Endothelial cell of umbilical vein (primary cell): ENCODE results near the gene FAM83D. TPM values are rescaled to one million over a fixed set of nuclear protein-coding genes. Genes with fewer than 3 reads are reported as not detected.

Experiments
- BruUV-seq: library from RNA; stranded (reverse); fragments of 400-500 nt; replicated peaks from 2 replicates; lab custom pipeline; 2021; lab: Mats Ljungman, UMichigan
- CTCF ChIA-PET: fragments of 300-600, 350-600 bp; sonication (Branson Sonifier 250); formaldehyde crosslinking; loops from one replicate; lab custom pipeline; 2021; ENCODE audit warnings: antibody characterized with exemption, inconsistent platforms; lab: Charles Lee
- POLR2A ChIA-PET: fragments of 300-600, 350-600 bp; sonication (Branson Sonifier 250); formaldehyde crosslinking; loops from one replicate; lab custom pipeline; 2021; ENCODE audit warnings: antibody characterized with exemption, inconsistent platforms; lab: Charles Lee
- DNase-seq: peaks from one replicate; pipeline ENCODE4 v3.0.0-alpha.2; 2011; ENCODE audit warnings: low read depth, low spot score
- FAIRE-seq: peaks from 2 replicates; lab custom pipeline; 2011; peaks lifted over from hg19 to GRCh38; lab: Jason Lieb, UNC
- H2AFZ ChIP-seq: 2 replicates; pipeline ENCODE4 v1.6.0; 2012; ENCODE audit warnings: low read depth, low read length, control low read depth, inconsistent platforms
- H3K27ac ChIP-seq: 2 replicates; pipeline ENCODE4 v1.5.1; 2011; ENCODE audit warnings: low read depth, mild to moderate bottlenecking, control low read depth, low read length, moderate library complexity; ENCODE audit not compliant: insufficient read depth
- H3K27me3 ChIP-seq, 2 experiments: 2 replicates each; pipeline versions ENCODE4 v1.6.0 to v1.6.1; 2011; ENCODE audit warnings: low read length in 2 of 2, mixed read lengths in 1 of 2; ENCODE audit not compliant: control insufficient read depth in 2 of 2, insufficient read depth in 2 of 2
- H3K36me3 ChIP-seq, 2 experiments: 2 replicates in 1 of 2; 3 replicates in 1 of 2; pipeline ENCODE4 v1.5.1; 2011; ENCODE audit warnings: low read length in 2 of 2, mild to moderate bottlenecking in 1 of 2, moderate library complexity in 1 of 2; ENCODE audit not compliant: control insufficient read depth in 2 of 2, insufficient read depth in 2 of 2; ENCODE audit errors: extremely low read depth in 1 of 2
- H3K4me1 ChIP-seq: 3 replicates; pipeline ENCODE4 v1.5.1; 2011; ENCODE audit warnings: mild to moderate bottlenecking, low read length; ENCODE audit not compliant: control insufficient read depth, insufficient read depth; ENCODE audit errors: extremely low read depth
- H3K4me2 ChIP-seq: 2 replicates; pipeline ENCODE4 v1.6.1; 2011; ENCODE audit warnings: low read length, control low read depth, mixed read lengths; ENCODE audit not compliant: insufficient read depth
- H3K4me3 ChIP-seq, 3 experiments: fragments of 200-600 bp in 1 of 3; sonication (generic), shearing (Covaris generic) in 1 of 3; replicated peaks in 1 of 3; 2 replicates each; pipeline ENCODE4 v1.5.1; 2011 to 2016; ENCODE audit warnings: control low read depth in 3 of 3, low read length in 3 of 3, mild to moderate bottlenecking in 2 of 3, inconsistent platforms in 1 of 3, low read depth in 1 of 3, moderate library complexity in 1 of 3; ENCODE audit not compliant: insufficient read depth in 1 of 3
- H3K79me2 ChIP-seq: 2 replicates; pipeline ENCODE4 v1.6.0; 2012; ENCODE audit warnings: low read length, inconsistent platforms; ENCODE audit not compliant: control insufficient read depth, insufficient read depth
- H3K9ac ChIP-seq: replicated peaks from 2 replicates; pipeline ENCODE3; 2011; ENCODE audit warnings: low read length, control low read depth; ENCODE audit not compliant: insufficient read depth; ENCODE audit errors: extremely low read depth
- H3K9me1 ChIP-seq: replicated peaks from 3 replicates; pipeline ENCODE4 v1.6.0; 2011; ENCODE audit warnings: mild to moderate bottlenecking, low read length; ENCODE audit not compliant: control insufficient read depth, insufficient read depth; ENCODE audit errors: extremely low read depth
- H3K9me3 ChIP-seq: replicated peaks from 2 replicates; pipeline ENCODE4 v1.5.1; 2012; ENCODE audit warnings: low read length, inconsistent platforms; ENCODE audit not compliant: control insufficient read depth, insufficient read depth
- H4K20me1 ChIP-seq: replicated peaks from 2 replicates; pipeline ENCODE3; 2011; ENCODE audit warnings: mild to moderate bottlenecking, low read length; ENCODE audit not compliant: control insufficient read depth, insufficient read depth; ENCODE audit errors: extremely low read depth
- EZH2 ChIP-seq: IDR thresholded peaks from 2 replicates; pipeline ENCODE4 v1.6.1; 2012; ENCODE audit warnings: borderline replicate concordance, low read depth, mild to moderate bottlenecking, moderate library complexity, low read length, inconsistent platforms; ENCODE audit not compliant: severe bottlenecking
- GATA2 ChIP-seq: IDR thresholded peaks from 2 replicates; pipeline ENCODE4 v1.7.0; 2011; ENCODE audit warnings: low read depth, mild to moderate bottlenecking, moderate library complexity, mixed read lengths, low read length; ENCODE audit not compliant: insufficient read length, insufficient read depth
- MYC ChIP-seq: IDR thresholded peaks from one replicate; pipeline ENCODE4 v1.6.1; 2011; ENCODE audit warnings: mild to moderate bottlenecking, low read depth, low read length
- POLR2A ChIP-seq: IDR thresholded peaks from 2 replicates; pipeline ENCODE4 v1.6.1; 2012; ENCODE audit warnings: low read depth, mild to moderate bottlenecking, control low read depth, low read length
- POLR2AphosphoS5 ChIP-seq: IDR thresholded peaks from 2 replicates; pipeline ENCODE4 v1.6.1; 2012; ENCODE audit warnings: low read depth, mild to moderate bottlenecking, control low read depth, low read length, moderate library complexity; ENCODE audit not compliant: insufficient read depth
- dilution Hi-C: fragments of 300-500 bp; cut with MboI; formaldehyde crosslinking; loops from one replicate; pipeline ENCODE4 v1.15.0; 2019; ENCODE audit warnings: low sequenced_read_pairs; ENCODE audit not compliant: extremely low pct_ligation_motif_present
- intact Hi-C: fragments of 100-400 bp; cut with micrococcal nuclease; formaldehyde crosslinking; loops from one replicate; pipeline ENCODE4 v1.10.0; 2022
- polyA plus RNA-seq, 4 experiments: library from polyadenylated mRNA; depleted of rRNA in 3 of 4; stranded (reverse) in 3 of 4; unstranded in 1 of 4; fragments of >200 nt; gene quantifications; 2 replicates each; pipeline versions ENCODE4 v1.2.1 to v1.2.3, GENCODE V29; 2011 to 2012; ENCODE audit warnings: missing spikeins in 1 of 4
- total RNA-seq: library from RNA; stranded (reverse); gene quantifications from 2 replicates; pipeline ENCODE4 v1.2.3, GENCODE V29; 2021
- TF ChIP-seq, protein P1 (sequence below): IDR thresholded peaks from 2 replicates; pipeline ENCODE4 v1.6.1; 2011; ENCODE audit not compliant: insufficient read depth, insufficient read length
- TF ChIP-seq, protein P2 (sequence below), 2 donors: IDR thresholded peaks; 1 replicate in 1 of 2; 2 replicates in 1 of 2; pipeline ENCODE4 v1.5.1; 2011; ENCODE audit warnings: low read length in 2 of 2, mild to moderate bottlenecking in 2 of 2, moderate library complexity in 2 of 2, control low read depth in 1 of 2, inconsistent platforms in 1 of 2, low read depth in 1 of 2; ENCODE audit not compliant: insufficient read depth in 1 of 2; ENCODE audit errors: extremely low read depth in 1 of 2

FAM83D gene
- total and polyA plus RNA-seq, 2 donors (not counting 3 experiments of a cell fraction or from before 2014, with no cell fraction given): 41.0 to 46.0 TPM

DNA sequence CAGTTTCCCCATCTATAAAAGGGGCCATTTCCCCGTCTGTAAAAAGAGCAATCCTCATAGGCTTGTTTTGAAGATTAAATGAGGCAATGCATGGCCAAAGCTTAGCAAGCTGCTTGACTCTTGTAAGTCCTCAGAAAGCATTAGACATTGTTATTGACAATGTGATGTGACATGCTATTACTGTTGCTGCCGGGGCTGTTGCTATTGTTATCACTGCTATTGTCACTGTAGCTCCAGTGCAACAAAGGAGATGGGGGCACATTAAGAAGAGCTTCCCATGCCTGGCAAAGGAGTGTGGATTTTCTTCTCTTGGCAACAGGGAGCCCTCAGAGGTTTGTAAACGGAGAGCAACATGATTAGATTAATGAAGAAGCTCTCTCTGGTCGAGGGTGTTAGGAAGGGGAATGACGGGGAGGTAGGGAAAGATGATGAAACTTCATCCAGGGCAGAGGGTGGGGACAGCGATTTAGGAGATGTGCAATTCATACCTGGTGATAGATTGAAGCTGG, 33.1 kb upstream of the FAM83D start:
- no peak for FAIRE-seq
- CTCF ChIA-PET: interaction anchor here (0.6 to 2.9 kb wide), 28 partner anchors 10 to 245 kb away, joined by 3 to 17 read pairs (median 4); partner anchors contain the start of genes DHX35, FAM83D and PPP1R16B
- Histone ChIP-seq H3K36me3 (peaks cover 0 to 26% of the 10 kb centered on the region in 2 experiments), H3K79me2 (no peaks in the 10 kb centered on the region), H3K9me1 (no peaks in the 10 kb centered on the region), H3K9me3 (no peaks in the 10 kb centered on the region), H3K4me1 (peaks cover 5% of the 10 kb centered on the region), H3K4me2 (no peak overlapping the region), H3K27me3 (no peaks in the 10 kb centered on the region), H3K27ac (no peak overlapping the region), H3K9ac (no peak overlapping the region), H3K4me3 (no peak overlapping the region), H2AFZ (no peak overlapping the region), H4K20me1 (no peaks in the 10 kb centered on the region)
- dilution Hi-C loops (no loop called here), intact Hi-C loops (loop anchor here (1.0 to 2.0 kb wide), 3 partner anchors 64 to 247 kb away; no protein-coding TSS in a partner anchor)
- peak; percentile 25 for DNase-seq
- TF ChIP-seq GATA2 (no peak), EZH2 (no peak), POLR2A (no peak), POLR2AphosphoS5 (no peak)
- TF ChIP-seq, protein P1, sequence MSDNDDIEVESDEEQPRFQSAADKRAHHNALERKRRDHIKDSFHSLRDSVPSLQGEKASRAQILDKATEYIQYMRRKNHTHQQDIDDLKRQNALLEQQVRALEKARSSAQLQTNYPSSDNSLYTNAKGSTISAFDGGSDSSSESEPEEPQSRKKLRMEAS: no peak
- BruUV-seq: no TSS peak
- POLR2A ChIA-PET: no interaction called here

DNA sequence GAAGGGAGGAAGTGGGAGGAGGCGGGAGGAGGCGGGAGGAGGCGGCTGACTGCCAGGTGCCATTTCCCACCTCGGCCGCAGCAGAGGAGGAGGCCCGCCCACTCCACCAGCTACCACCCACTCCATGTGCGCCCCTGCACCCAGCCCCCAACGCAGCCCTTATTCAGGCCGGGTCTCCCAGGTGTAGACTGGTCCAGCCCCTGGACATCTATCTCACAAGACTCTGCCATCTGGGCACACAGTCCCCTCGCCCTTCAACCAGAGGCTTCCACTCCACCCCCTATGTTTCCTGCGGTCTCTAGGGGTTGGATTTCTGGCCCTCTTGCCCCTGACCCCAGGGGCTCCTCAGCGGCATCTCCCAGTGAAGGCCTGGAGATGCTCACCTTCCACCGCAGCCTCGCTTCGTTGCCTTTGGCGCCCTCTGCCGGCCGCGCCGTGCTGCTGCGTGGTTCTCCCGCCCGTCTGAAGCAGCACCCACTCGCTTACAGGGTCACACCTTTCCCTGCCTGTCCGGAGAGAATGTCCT, 32.6 kb upstream of the FAM83D start:
- H3K27ac ChIP-seq: no peak overlapping the region
- no peak overlapping the region for H3K9ac ChIP-seq
- H3K27me3 ChIP-seq: no peaks in the 10 kb centered on the region
- BruUV-seq: no TSS peak
- no peak overlapping the region for H2AFZ ChIP-seq
- no peaks in the 10 kb centered on the region for H4K20me1 ChIP-seq
- ChIA-PET POLR2A (no interaction called here), CTCF (interaction anchor here (0.6 to 2.9 kb wide), 24 partner anchors 10 to 246 kb away, joined by 3 to 17 read pairs (median 5); partner anchors contain the start of genes DHX35, FAM83D and PPP1R16B)
- H3K36me3 ChIP-seq: peaks cover 0 to 24% of the 10 kb centered on the region in 2 experiments
- no peak overlapping the region for H3K4me2 ChIP-seq
- intact Hi-C loops: loop anchor here (1.0 to 2.0 kb wide), 4 partner anchors 65 to 247 kb away; no protein-coding TSS in a partner anchor
- TF ChIP-seq MYC: no peak
- TF ChIP-seq, protein P2, sequence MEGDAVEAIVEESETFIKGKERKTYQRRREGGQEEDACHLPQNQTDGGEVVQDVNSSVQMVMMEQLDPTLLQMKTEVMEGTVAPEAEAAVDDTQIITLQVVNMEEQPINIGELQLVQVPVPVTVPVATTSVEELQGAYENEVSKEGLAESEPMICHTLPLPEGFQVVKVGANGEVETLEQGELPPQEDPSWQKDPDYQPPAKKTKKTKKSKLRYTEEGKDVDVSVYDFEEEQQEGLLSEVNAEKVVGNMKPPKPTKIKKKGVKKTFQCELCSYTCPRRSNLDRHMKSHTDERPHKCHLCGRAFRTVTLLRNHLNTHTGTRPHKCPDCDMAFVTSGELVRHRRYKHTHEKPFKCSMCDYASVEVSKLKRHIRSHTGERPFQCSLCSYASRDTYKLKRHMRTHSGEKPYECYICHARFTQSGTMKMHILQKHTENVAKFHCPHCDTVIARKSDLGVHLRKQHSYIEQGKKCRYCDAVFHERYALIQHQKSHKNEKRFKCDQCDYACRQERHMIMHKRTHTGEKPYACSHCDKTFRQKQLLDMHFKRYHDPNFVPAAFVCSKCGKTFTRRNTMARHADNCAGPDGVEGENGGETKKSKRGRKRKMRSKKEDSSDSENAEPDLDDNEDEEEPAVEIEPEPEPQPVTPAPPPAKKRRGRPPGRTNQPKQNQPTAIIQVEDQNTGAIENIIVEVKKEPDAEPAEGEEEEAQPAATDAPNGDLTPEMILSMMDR (IDR thresholded peaks at IDR 0.05; ENCODE audit: extremely low read depth in 1 of 2, insufficient read depth in 1 of 2, low read depth in 1 of 2, low read length in 2 of 2): peak; percentile 86 to 99
- no peaks in the 10 kb centered on the region for H3K9me3 ChIP-seq
- FAIRE-seq: peak; percentile 66
- peak; percentile 65 for DNase-seq
- dilution Hi-C loops: no loop called here
- H3K4me1 ChIP-seq: peaks cover 5% of the 10 kb centered on the region
- H3K9me1 ChIP-seq: no peaks in the 10 kb centered on the region
- H3K4me3 ChIP-seq: no peak overlapping the region
- no peaks in the 10 kb centered on the region for H3K79me2 ChIP-seq
